H9 (cell line): ENCODE results near the gene ROM1. TPM values are rescaled to one million over a fixed set of nuclear protein-coding genes. Genes with fewer than 3 reads are reported as not detected.

ENCODE experiments used
- DNase-seq: peaks from one replicate; pipeline ENCODE4 v3.0.0-alpha.2; 2017
- H2AFZ ChIP-seq: one replicate; pipeline ENCODE4 v1.6.1; 2013; ENCODE audit warnings: mild to moderate bottlenecking, low read length, control low read depth, moderate library complexity
- H2AK5ac ChIP-seq: 2 replicates; pipeline ENCODE4 v1.6.1; 2013; ENCODE audit warnings: low read length, control low read depth, mixed read lengths; ENCODE audit not compliant: insufficient read length
- H2BK120ac ChIP-seq: one replicate; pipeline ENCODE4 v1.6.1; 2013; ENCODE audit warnings: low read depth, mild to moderate bottlenecking, low read length, control low read depth, inconsistent platforms; ENCODE audit not compliant: poor library complexity, severe bottlenecking
- H2BK12ac ChIP-seq: 2 replicates; pipeline ENCODE4 v1.6.1; 2013; ENCODE audit warnings: low read length, control low read depth, mixed read lengths, low read depth; ENCODE audit not compliant: insufficient read length
- H2BK15ac ChIP-seq: 2 replicates; pipeline ENCODE4 v1.6.1; 2013; ENCODE audit warnings: low read depth, low read length, control low read depth
- H2BK20ac ChIP-seq: one replicate; pipeline ENCODE4 v1.6.1; 2013; ENCODE audit warnings: low read depth, mild to moderate bottlenecking, low read length, control low read depth, inconsistent platforms; ENCODE audit not compliant: poor library complexity, severe bottlenecking
- H2BK5ac ChIP-seq: 2 replicates; pipeline ENCODE4 v1.6.1; 2013; ENCODE audit warnings: low read length, control low read depth, mixed read lengths; ENCODE audit not compliant: insufficient read length
- H3K14ac ChIP-seq: 2 replicates; pipeline ENCODE4 v1.6.1; 2013; ENCODE audit warnings: low read length, control low read depth; ENCODE audit not compliant: insufficient read depth
- H3K18ac ChIP-seq: 2 replicates; pipeline ENCODE4 v1.6.1; 2013; ENCODE audit warnings: low read depth, mild to moderate bottlenecking, mixed read lengths, low read length, control low read depth; ENCODE audit not compliant: insufficient read length
- H3K23ac ChIP-seq: 2 replicates; pipeline ENCODE4 v1.6.1; 2013; ENCODE audit warnings: low read length, control low read depth, mixed read lengths, low read depth; ENCODE audit not compliant: insufficient read length
- H3K23me2 ChIP-seq: 2 replicates; pipeline ENCODE4 v1.6.1; 2013; ENCODE audit warnings: low read depth, mild to moderate bottlenecking, mixed read lengths, low read length, control low read depth; ENCODE audit not compliant: insufficient read length, poor library complexity, severe bottlenecking
- H3K27ac ChIP-seq: 2 replicates; pipeline ENCODE4 v1.5.1; 2013; ENCODE audit warnings: low read length, control low read depth, mixed read lengths, low read depth; ENCODE audit not compliant: insufficient read length
- H3K27me3 ChIP-seq: 2 replicates; pipeline ENCODE4 v1.6.1; 2013; ENCODE audit warnings: low read length, control low read depth, inconsistent platforms; ENCODE audit not compliant: insufficient read depth
- H3K4ac ChIP-seq: 2 replicates; pipeline ENCODE4 v1.6.1; 2013; ENCODE audit warnings: low read depth, mild to moderate bottlenecking, control low read depth, inconsistent platforms, low read length, moderate library complexity
- H3K4me1 ChIP-seq: 2 replicates; pipeline ENCODE4 v1.6.1; 2013; ENCODE audit warnings: low read length, control low read depth, inconsistent platforms; ENCODE audit not compliant: insufficient read depth
- H3K4me2 ChIP-seq: 2 replicates; pipeline ENCODE4 v1.6.1; 2013; ENCODE audit warnings: low read length, control low read depth, mixed read lengths; ENCODE audit not compliant: insufficient read length, insufficient read depth
- H3K56ac ChIP-seq: 2 replicates; pipeline ENCODE4 v1.6.1; 2013; ENCODE audit warnings: low read depth, mild to moderate bottlenecking, mixed read lengths, low read length, control low read depth; ENCODE audit not compliant: insufficient read length
- H3K79me1 ChIP-seq: 2 replicates; pipeline ENCODE4 v1.6.1; 2013; ENCODE audit warnings: low read depth, mild to moderate bottlenecking, moderate library complexity, low read length, control low read depth, inconsistent platforms; ENCODE audit not compliant: insufficient read depth, poor library complexity, severe bottlenecking
- H3K79me2 ChIP-seq: 2 replicates; pipeline ENCODE4 v1.6.1; 2013; ENCODE audit warnings: low read length, control low read depth, inconsistent platforms; ENCODE audit not compliant: insufficient read depth
- H3K9ac ChIP-seq: 2 replicates; pipeline ENCODE4 v1.6.1; 2013; ENCODE audit warnings: low read length, control low read depth, mixed read lengths; ENCODE audit not compliant: insufficient read length; ENCODE audit errors: extremely low read depth
- H3K9me3 ChIP-seq: one replicate; pipeline ENCODE4 v1.6.1; 2013; ENCODE audit warnings: low read depth, low read length, inconsistent platforms; ENCODE audit not compliant: control insufficient read depth
- H3T11ph ChIP-seq: one replicate; pipeline ENCODE4 v1.6.1; 2013; ENCODE audit warnings: mild to moderate bottlenecking, low read length, control low read depth, inconsistent platforms
- H4K20me1 ChIP-seq: one replicate; pipeline ENCODE4 v1.6.1; 2013; ENCODE audit not compliant: control insufficient read depth, insufficient read length, insufficient read depth
- H4K5ac ChIP-seq: 2 replicates; pipeline ENCODE4 v1.6.1; 2013; ENCODE audit warnings: low read depth, mild to moderate bottlenecking, mixed read lengths, low read length, control low read depth; ENCODE audit not compliant: insufficient read length
- H4K8ac ChIP-seq: replicated peaks from 2 replicates; pipeline ENCODE4 v1.6.1; 2013; ENCODE audit warnings: low read length, control low read depth, mixed read lengths, low read depth; ENCODE audit not compliant: insufficient read length
- H4K91ac ChIP-seq: 2 replicates; pipeline ENCODE4 v1.6.1; 2013; ENCODE audit warnings: low read depth, mild to moderate bottlenecking, moderate library complexity, mixed read lengths, low read length, control low read depth; ENCODE audit not compliant: insufficient read length
- H3K27ac Mint-ChIP-seq, 3 experiments: 2 replicates in 2 of 3; 3 replicates in 1 of 3; pipeline ENCODE4 v1.8.0; 2020 to 2021; ENCODE audit warnings: mixed read lengths in 3 of 3, mild to moderate bottlenecking in 1 of 3, moderate library complexity in 1 of 3
- H3K27me3 Mint-ChIP-seq: 2 replicates; pipeline ENCODE4 v1.8.0; 2021; ENCODE audit warnings: low read depth, mild to moderate bottlenecking, moderate library complexity, mixed read lengths
- H3K36me3 Mint-ChIP-seq, 3 experiments: 2 replicates in 2 of 3; 3 replicates in 1 of 3; pipeline ENCODE4 v1.8.0; 2020 to 2021; ENCODE audit warnings: low read depth in 3 of 3, mixed read lengths in 3 of 3; ENCODE audit not compliant: insufficient read depth in 1 of 3
- H3K4me1 Mint-ChIP-seq, 2 experiments: 2 replicates each; pipeline ENCODE4 v1.8.0; 2020; ENCODE audit warnings: mixed read lengths in 2 of 2
- H3K4me3 Mint-ChIP-seq, 2 experiments: 2 replicates in 1 of 2; 3 replicates in 1 of 2; pipeline ENCODE4 v1.8.0; 2020 to 2021; ENCODE audit warnings: mild to moderate bottlenecking in 2 of 2, mixed read lengths in 2 of 2, moderate library complexity in 1 of 2
- H3K9me3 Mint-ChIP-seq, 2 experiments: 2 replicates in 1 of 2; 3 replicates in 1 of 2; pipeline ENCODE4 v1.8.0; 2020; ENCODE audit warnings: mild to moderate bottlenecking in 2 of 2, mixed read lengths in 2 of 2, moderate library complexity in 1 of 2
- WGBS: extraction: QIAGEN DNeasy Blood & Tissue Kit; methylation state at CpG from one replicate; pipeline ENCODE4 v1.1.7; 2013; ENCODE audit warnings: missing lambda C conversion rate, low lambda C conversion rate, mixed read lengths; ENCODE audit not compliant: insufficient read length; ENCODE audit errors: extremely low coverage; 5-methylcytosine and 5-hydroxymethylcytosine counted together
- total RNA-seq: library from RNA; stranded (reverse); gene quantifications from 2 replicates; pipeline ENCODE4 v1.2.1, GENCODE V29; 2021
- TF ChIP-seq, protein P1 (sequence below): fragments of 200-600 bp; sonication (generic); conservative IDR thresholded peaks from 3 replicates; pipeline ENCODE4 v1.8.0; 2021; ENCODE audit warnings: antibody characterized with exemption, mild to moderate bottlenecking

ROM1 gene
- total RNA-seq, 1 experiment from 2014 or later = 0.79 TPM

DNA sequence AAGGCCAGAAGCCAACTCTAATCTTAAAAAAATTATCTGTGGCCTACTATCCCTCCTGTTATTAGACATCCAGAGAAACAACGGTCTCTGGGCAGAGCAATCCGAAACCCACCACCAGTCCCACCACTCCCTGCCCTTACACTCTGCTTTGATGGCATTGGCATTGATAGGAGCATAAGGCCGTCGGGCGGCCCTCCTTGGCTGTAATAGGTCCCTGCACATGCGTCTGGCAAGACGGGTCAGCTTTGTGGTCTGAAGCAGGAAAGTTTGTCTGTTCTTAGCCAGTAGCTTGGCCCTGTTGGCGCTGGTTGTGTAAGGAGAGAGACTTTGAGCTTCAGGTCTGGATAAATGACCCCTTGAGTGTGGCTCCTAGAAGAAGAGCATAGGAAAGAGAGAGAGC, 17.9 kb upstream of the ROM1 start:
- H3K4me2 ChIP-seq = no peak overlapping the region
- H4K5ac ChIP-seq = no peak overlapping the region
- no peak overlapping the region for H3K18ac ChIP-seq
- peaks cover 7% of the 10 kb centered on the region for H3K27me3 Mint-ChIP-seq
- H3K9me3 ChIP-seq = no peaks in the 10 kb centered on the region
- no peak overlapping the region for H3K14ac ChIP-seq
- no peak overlapping the region for H4K8ac ChIP-seq
- no CpG with 5 or more reads among the region's 8 CpGs for WGBS
- peaks cover 6% of the 10 kb centered on the region for H3K4me1 ChIP-seq
- H3K27ac ChIP-seq = no peak overlapping the region
- no peaks in the 10 kb centered on the region for H3K9me3 Mint-ChIP-seq
- no peak overlapping the region for H4K91ac ChIP-seq
- TF ChIP-seq, protein P1, sequence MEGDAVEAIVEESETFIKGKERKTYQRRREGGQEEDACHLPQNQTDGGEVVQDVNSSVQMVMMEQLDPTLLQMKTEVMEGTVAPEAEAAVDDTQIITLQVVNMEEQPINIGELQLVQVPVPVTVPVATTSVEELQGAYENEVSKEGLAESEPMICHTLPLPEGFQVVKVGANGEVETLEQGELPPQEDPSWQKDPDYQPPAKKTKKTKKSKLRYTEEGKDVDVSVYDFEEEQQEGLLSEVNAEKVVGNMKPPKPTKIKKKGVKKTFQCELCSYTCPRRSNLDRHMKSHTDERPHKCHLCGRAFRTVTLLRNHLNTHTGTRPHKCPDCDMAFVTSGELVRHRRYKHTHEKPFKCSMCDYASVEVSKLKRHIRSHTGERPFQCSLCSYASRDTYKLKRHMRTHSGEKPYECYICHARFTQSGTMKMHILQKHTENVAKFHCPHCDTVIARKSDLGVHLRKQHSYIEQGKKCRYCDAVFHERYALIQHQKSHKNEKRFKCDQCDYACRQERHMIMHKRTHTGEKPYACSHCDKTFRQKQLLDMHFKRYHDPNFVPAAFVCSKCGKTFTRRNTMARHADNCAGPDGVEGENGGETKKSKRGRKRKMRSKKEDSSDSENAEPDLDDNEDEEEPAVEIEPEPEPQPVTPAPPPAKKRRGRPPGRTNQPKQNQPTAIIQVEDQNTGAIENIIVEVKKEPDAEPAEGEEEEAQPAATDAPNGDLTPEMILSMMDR = no peak
- no peak overlapping the region for H2AFZ ChIP-seq
- H3K36me3 Mint-ChIP-seq = peaks cover 54 to 75% (median 71%) of the 10 kb centered on the region in 3 experiments
- no peak overlapping the region for H3T11ph ChIP-seq
- no peak for DNase-seq
- no peak overlapping the region for H2BK20ac ChIP-seq
- H2BK120ac ChIP-seq = no peak overlapping the region
- no peak overlapping the region for H3K9ac ChIP-seq
- H2BK5ac ChIP-seq = no peak overlapping the region
- H4K20me1 ChIP-seq = no peaks in the 10 kb centered on the region
- H3K79me2 ChIP-seq = no peaks in the 10 kb centered on the region
- no peak overlapping the region for H3K23ac ChIP-seq
- H2AK5ac ChIP-seq = no peak overlapping the region
- no peak overlapping the region for H2BK15ac ChIP-seq
- no peak overlapping the region for H3K4me3 Mint-ChIP-seq
- H3K56ac ChIP-seq = no peak overlapping the region
- no peaks in the 10 kb centered on the region for H3K79me1 ChIP-seq
- peaks cover 5% of the 10 kb centered on the region for H3K23me2 ChIP-seq
- peaks cover 29 to 37% of the 10 kb centered on the region in 2 experiments for H3K4me1 Mint-ChIP-seq
- H3K27ac Mint-ChIP-seq = no peak overlapping the region
- no peak overlapping the region for H2BK12ac ChIP-seq
- H3K4ac ChIP-seq = no peak overlapping the region
- H3K27me3 ChIP-seq = no peaks in the 10 kb centered on the region
